A673 (cell line): ENCODE results near the gene MYPN. TPM values are rescaled to one million over a fixed set of nuclear protein-coding genes. Genes with fewer than 3 reads are reported as not detected.

ENCODE experiments used
- BruUV-seq: library from RNA; stranded (reverse); fragments of 400-500 nt; replicated peaks from 2 replicates; lab custom pipeline; 2021; lab: Mats Ljungman, UMichigan
- CTCF ChIA-PET: fragments of 300-600 bp; sonication (Branson Sonifier 250); formaldehyde crosslinking; loops from one replicate; lab custom pipeline; 2022; ENCODE audit warnings: antibody characterized with exemption; lab: Charles Lee
- POLR2A ChIA-PET: fragments of 300-600 bp; sonication (Branson Sonifier 250); formaldehyde crosslinking; loops from one replicate; lab custom pipeline; 2022; ENCODE audit warnings: antibody characterized with exemption; ENCODE audit not compliant: low non-redundant PET; lab: Charles Lee
- DNase-seq: peaks from one replicate; pipeline ENCODE4 v3.0.0-alpha.2; 2015; ENCODE audit warnings: low spot score
- H3K27ac ChIP-seq: fragments of 200-600 bp; sonication (generic); 2 replicates; pipeline ENCODE4 v1.5.1; 2016; ENCODE audit warnings: mixed run types, low read depth, mild to moderate bottlenecking, mixed read lengths, antibody characterized with exemption, low read length; ENCODE audit not compliant: poor library complexity, severe bottlenecking
- H3K27me3 ChIP-seq: fragments of 200-600 bp; sonication (generic); replicated peaks from 2 replicates; pipeline ENCODE4 v1.6.1; 2017; ENCODE audit warnings: mixed run types, low read depth, mild to moderate bottlenecking, mixed read lengths, antibody characterized with exemption, low read length; ENCODE audit not compliant: insufficient read depth, poor library complexity
- H3K36me3 ChIP-seq: fragments of 200-600 bp; sonication (generic); 2 replicates; pipeline ENCODE4 v1.6.1; 2016; ENCODE audit warnings: mixed run types, mild to moderate bottlenecking, mixed read lengths, antibody characterized with exemption, low read length; ENCODE audit not compliant: insufficient read depth, poor library complexity, severe bottlenecking
- H3K4me1 ChIP-seq: fragments of 200-600 bp; sonication (generic); 2 replicates; pipeline ENCODE4 v1.6.1; 2017; ENCODE audit warnings: mixed run types, mild to moderate bottlenecking, mixed read lengths, antibody characterized with exemption, low read length; ENCODE audit not compliant: insufficient read depth, poor library complexity, severe bottlenecking
- H3K4me3 ChIP-seq: fragments of 200-600 bp; sonication (generic); 2 replicates; pipeline ENCODE4 v1.5.1; 2016; ENCODE audit warnings: low read depth, mixed run types, mild to moderate bottlenecking, mixed read lengths, low read length; ENCODE audit not compliant: poor library complexity, severe bottlenecking
- H3K9me3 ChIP-seq: fragments of 200-600 bp; sonication (generic); 2 replicates; pipeline ENCODE4 v1.6.1; 2016; ENCODE audit warnings: mixed run types, low read depth, mild to moderate bottlenecking, mixed read lengths, antibody characterized with exemption, low read length; ENCODE audit not compliant: poor library complexity, severe bottlenecking
- CTCF ChIP-seq: fragments of 300-800, 200-600 bp; sonication (generic); conservative IDR thresholded peaks from 2 replicates; pipeline ENCODE4 v1.5.1; 2017; ENCODE audit warnings: low read depth, mild to moderate bottlenecking, antibody characterized with exemption, low read length, moderate library complexity, mixed read lengths
- EZH2 ChIP-seq: fragments of 200-600 bp; sonication (generic); IDR thresholded peaks from 2 replicates; pipeline ENCODE4 v1.6.1; 2017; ENCODE audit warnings: borderline replicate concordance, low read depth, mild to moderate bottlenecking, mixed read lengths, antibody characterized with exemption, low read length; ENCODE audit not compliant: poor library complexity, severe bottlenecking
- intact Hi-C: fragments of 100-400 bp; cut with micrococcal nuclease; formaldehyde crosslinking; loops from one replicate; pipeline ENCODE4 v1.10.0; 2022; ENCODE audit not compliant: unreplicated experiment
- total RNA-seq: library from RNA; stranded (reverse); gene quantifications from 2 replicates; pipeline ENCODE4 v1.2.3, GENCODE V29; 2021

The MYPN gene
- total RNA-seq, 1 experiment from 2014 or later: 1.7 TPM

- ChIA-PET POLR2A (no interaction called here), CTCF (no interaction called here)
- no peak overlapping the region for H3K27ac ChIP-seq
- no TSS peak for BruUV-seq
- intact Hi-C loops: no loop called here
- H3K4me1 ChIP-seq: no peaks in the 10 kb centered on the region
- H3K9me3 ChIP-seq: no peaks in the 10 kb centered on the region
- no peak overlapping the region for H3K4me3 ChIP-seq
- no peak for DNase-seq
- no peaks in the 10 kb centered on the region for H3K27me3 ChIP-seq
- H3K36me3 ChIP-seq: no peaks in the 10 kb centered on the region
- no peak for TF ChIP-seq EZH2
- TF ChIP-seq CTCF: no peak
These were observed 141.9 kb downstream of the MYPN start for GRCh38 chr10:68251151-68251550.

GRCh38 chr10:68251625-68252495, 142.6 kb downstream of the MYPN start:
- intact Hi-C loops: no loop called here
- TF ChIP-seq EZH2 (no peak), CTCF (no peak)
- no peaks in the 10 kb centered on the region for H3K27me3 ChIP-seq
- no peak overlapping the region for H3K4me3 ChIP-seq
- ChIA-PET POLR2A (no interaction called here), CTCF (no interaction called here)
- H3K27ac ChIP-seq: no peak overlapping the region
- H3K4me1 ChIP-seq: no peaks in the 10 kb centered on the region
- no peaks in the 10 kb centered on the region for H3K9me3 ChIP-seq
- BruUV-seq: no TSS peak
- no peaks in the 10 kb centered on the region for H3K36me3 ChIP-seq
- DNase-seq: no peak

DNA sequence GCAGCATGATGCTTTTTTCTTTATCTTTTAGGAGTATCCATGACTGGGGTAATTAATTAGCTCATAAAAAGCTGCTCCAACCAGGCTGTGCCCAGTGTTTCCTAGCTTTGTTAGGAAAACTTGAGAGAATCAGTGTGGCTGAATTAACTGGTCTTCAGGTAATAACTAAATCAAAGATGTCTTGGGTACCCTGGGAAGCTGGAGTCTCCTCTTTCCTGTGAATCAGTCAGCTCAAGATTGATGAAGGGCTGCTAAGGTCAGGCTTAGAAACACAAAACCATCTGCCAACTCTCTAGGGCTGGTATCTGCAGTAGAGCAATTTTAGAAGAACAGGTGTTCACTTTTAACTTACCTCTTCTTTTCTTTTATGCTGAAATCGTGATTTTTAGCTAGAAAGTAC, 144.1 kb downstream of the MYPN start:
- ChIA-PET CTCF (no interaction called here), POLR2A (no interaction called here)
- intact Hi-C loops: no loop called here
- no TSS peak for BruUV-seq
- no peak overlapping the region for H3K4me3 ChIP-seq
- H3K4me1 ChIP-seq: no peaks in the 10 kb centered on the region
- no peaks in the 10 kb centered on the region for H3K27me3 ChIP-seq
- no peak for TF ChIP-seq EZH2
- no peak for TF ChIP-seq CTCF
- no peak overlapping the region for H3K27ac ChIP-seq
- no peaks in the 10 kb centered on the region for H3K9me3 ChIP-seq
- DNase-seq: no peak
- no peaks in the 10 kb centered on the region for H3K36me3 ChIP-seq
